ENCODE results near the gene UBE2L3. TPM values are rescaled to one million over a fixed set of nuclear protein-coding genes. Genes with fewer than 3 reads are reported as not detected.
A peak's percentile ranks its signal among the peaks of the same experiment; 100 is the strongest.

UBE2L3 gene
- total and polyA plus RNA-seq, 10 of the 15 experiments (the other 5 are each of a cell fraction or from before 2014, with no cell fraction given) = 55.7 to 168 (median 113) TPM

DNA sequence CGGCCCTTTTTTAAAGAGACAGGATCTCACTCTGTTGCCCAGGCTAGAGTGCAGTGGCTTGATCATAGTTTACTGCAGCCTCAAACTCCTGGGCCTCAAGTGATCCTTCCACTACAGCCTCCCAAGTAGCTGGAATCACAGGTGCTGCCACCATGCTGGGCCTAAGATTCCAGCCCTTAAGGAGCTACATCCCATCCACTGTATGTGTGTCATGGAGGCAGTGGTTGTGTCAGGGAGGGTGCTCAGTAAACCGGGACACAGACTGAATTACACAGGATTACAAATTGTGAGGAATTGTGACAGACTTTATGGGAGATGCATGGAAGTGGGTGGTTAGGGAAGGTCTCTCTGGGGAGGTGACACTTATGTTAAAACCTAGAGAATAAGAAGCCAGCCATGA lies 96.2 kb downstream of the UBE2L3 start:
- POLR2A ChIA-PET = no interaction called here
- SMC1A ChIA-PET (ENCODE audit: uncharacterized antibody, unreplicated experiment) = no interaction called here
- Histone ChIP-seq H3K36me3 (ENCODE audit: control insufficient read depth in 2 of 2, insufficient read depth in 2 of 2, low read length in 1 of 2) (no peaks in the 10 kb centered on the region), H3K9ac (ENCODE audit: control insufficient read depth, insufficient read depth, low read length) (no peak overlapping the region), H3K27me3 (replicated peaks in 1 of 2; ENCODE audit: control insufficient read depth in 2 of 2, insufficient read depth in 2 of 2, low read length in 1 of 2) (no peaks in the 10 kb centered on the region), H2AFZ (ENCODE audit: control insufficient read depth, low read depth, low read length) (no peak overlapping the region), H4K20me1 (ENCODE audit: control insufficient read depth, insufficient read depth) (no peaks in the 10 kb centered on the region), H3K27ac (ENCODE audit: control insufficient read depth, insufficient read depth) (no peak overlapping the region), H3K4me2 (ENCODE audit: control insufficient read depth, insufficient read depth) (no peak overlapping the region), H3K4me1 (ENCODE audit: control insufficient read depth, insufficient read depth, low read length) (no peaks in the 10 kb centered on the region), H3K4me3 (no peak overlapping the region), H3K9me3 (replicated peaks; ENCODE audit: control insufficient read depth, insufficient read depth, low read length) (no peaks in the 10 kb centered on the region), H3K79me2 (ENCODE audit: control insufficient read depth, insufficient read depth, low read length) (peaks cover 11% of the 10 kb centered on the region)
- no peak for DNase-seq (ENCODE audit: low read depth, low spot score)
- 90% methylated on average over 2 of the region's 2 CpGs for WGBS (ENCODE audit: insufficient coverage, insufficient replicate concordance, low lambda C conversion rate, missing lambda C conversion rate)
- RAD21 ChIA-PET (ENCODE audit: unreplicated experiment) = no interaction called here
- in situ Hi-C loops (cut with MboI) = no loop called here
- CTCF ChIA-PET = no interaction called here
- TF ChIP-seq GABPA (IDR thresholded peaks at IDR 0.05; ENCODE audit: low read depth) (no peak), SMARCA5 (IDR thresholded peaks at IDR 0.05) (no peak), PBX3 (IDR thresholded peaks at IDR 0.05; ENCODE audit: insufficient replicate concordance, low read depth, low read length) (peak; percentile 33), TCF3 (IDR thresholded peaks at IDR 0.05; ENCODE audit: borderline replicate concordance, insufficient read depth, low read depth, low read length) (no peak)
- TF ChIP-seq, protein P1, sequence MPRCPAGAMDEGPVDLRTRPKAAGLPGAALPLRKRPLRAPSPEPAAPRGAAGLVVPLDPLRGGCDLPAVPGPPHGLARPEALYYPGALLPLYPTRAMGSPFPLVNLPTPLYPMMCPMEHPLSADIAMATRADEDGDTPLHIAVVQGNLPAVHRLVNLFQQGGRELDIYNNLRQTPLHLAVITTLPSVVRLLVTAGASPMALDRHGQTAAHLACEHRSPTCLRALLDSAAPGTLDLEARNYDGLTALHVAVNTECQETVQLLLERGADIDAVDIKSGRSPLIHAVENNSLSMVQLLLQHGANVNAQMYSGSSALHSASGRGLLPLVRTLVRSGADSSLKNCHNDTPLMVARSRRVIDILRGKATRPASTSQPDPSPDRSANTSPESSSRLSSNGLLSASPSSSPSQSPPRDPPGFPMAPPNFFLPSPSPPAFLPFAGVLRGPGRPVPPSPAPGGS (IDR thresholded peaks at IDR 0.05; ENCODE audit: borderline replicate concordance, insufficient read depth, low read depth, low read length, poor library complexity, severe bottlenecking) = peak; percentile 92
- ATAC-seq = no peak
- no TSS peak for BruUV-seq (replicated peaks)
- intact Hi-C loops (cut with micrococcal nuclease; ENCODE audit: unreplicated experiment) = no loop called here
- no peak for FAIRE-seq
